GM19193 (cell line): Measurements from ENCODE around the gene HNRNPR.

Source experiments
- POLR2A ChIP-seq: IDR thresholded peaks from 4 replicates; pipeline ENCODE4 v1.6.1; 2011; ENCODE audit not compliant: insufficient read depth, insufficient read length; ENCODE audit errors: extremely low read depth

The HNRNPR gene

GRCh38 chr1:23345920-23346319, 1.8 kb upstream of the HNRNPR start:
- TF ChIP-seq POLR2A, result no peak

DNA sequence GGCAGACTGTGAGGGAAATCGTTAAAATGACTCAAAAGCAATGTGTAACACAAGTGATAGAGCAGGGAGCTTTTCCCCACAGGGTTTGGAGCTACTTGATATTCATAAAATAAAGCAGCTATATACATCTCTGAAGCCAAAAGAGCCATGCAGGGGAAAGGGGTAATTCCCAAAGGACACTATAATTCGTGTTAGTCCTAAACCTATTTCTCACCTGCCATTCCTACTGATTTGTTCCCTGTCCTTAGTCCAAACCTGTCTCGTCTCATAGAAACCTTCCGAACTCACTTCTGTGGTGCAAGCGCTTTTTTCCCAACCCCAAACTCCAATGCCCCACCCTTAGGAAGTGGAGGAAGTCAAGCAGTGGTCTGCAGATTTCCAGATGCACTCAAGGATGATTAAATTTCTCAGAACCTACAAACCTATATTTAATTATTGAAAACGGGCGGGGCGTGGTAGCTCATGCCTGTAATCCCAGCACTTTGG, 946 bp upstream of the HNRNPR start:
- no peak for TF ChIP-seq POLR2A

DNA sequence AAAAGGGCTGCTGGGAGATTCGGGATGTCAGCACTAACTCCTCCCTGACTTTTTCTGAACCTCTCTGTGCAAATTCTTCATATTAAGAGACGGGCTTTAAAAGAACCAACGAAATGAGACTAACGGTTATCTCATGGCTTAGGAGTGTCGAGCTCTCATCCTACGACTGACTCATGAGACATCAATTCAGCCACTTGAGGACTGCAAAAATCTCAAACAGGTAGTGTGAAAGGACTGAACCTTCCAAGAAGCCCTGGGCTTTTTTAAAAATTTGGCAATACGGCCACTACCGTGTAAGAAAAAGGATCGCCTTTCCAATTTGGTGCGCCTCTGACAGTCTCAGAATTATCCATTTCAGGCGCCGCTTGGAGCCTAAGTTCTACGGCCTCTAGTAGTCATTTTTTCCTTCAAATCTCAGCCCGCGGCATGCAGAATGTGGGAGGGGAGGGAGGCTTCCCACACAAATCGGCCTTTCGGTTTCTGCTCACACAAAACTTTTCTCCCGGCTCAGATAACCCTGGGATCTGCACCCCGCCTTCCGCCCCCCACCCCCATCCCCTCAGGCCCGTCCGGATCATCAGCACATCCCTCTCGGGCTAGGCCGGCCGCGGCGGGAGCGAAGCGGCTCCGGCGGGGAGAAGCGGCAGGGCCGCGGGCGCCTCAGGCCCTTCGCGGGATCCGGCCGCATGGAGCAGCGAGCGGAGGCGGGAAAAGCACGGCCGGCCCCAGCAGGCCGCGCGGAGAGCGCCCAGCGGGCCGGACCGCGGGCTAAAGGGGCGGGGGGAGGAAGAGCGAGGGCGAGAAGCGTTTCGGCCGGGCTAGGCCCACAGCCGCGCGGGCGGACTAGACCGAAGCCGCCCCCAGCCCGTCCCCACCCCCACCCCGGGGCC, 618 bp downstream of the HNRNPR start:
- TF ChIP-seq POLR2A, result no peak

DNA sequence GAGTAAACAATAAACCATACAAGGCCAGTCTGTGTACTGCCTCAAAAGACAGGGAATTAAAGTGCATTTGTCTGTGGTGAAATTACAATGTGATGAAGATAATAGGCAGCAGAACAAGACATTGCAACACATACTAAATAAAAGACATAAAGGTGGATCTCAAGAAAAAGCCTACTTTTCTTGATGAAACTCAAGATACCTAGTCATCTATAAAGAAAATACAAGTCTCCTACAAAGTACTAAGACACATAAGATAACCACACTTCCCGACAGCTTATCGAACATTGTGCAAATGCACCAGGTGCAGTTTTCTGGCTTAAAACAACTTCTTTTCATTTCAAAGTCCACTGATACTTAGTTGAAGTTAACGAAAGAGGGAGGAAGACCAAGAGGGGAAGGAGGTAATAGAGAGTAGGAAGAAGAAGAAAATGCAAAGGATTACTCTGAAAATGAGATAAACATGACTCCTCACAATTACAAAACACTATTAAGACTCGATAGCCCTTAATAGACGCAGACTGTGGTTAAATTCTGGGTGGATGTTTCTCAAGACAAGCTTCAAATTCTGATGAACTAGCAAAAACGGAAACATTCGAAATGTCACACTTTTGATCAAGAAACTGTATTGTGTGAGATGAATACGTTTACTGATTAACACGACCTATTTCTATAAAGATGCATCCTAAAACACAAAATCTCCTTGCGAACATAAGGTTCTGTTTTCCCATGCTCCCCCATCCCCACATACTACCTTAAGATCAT, 2.0 kb downstream of the HNRNPR start:
- TF ChIP-seq POLR2A, result no peak

DNA sequence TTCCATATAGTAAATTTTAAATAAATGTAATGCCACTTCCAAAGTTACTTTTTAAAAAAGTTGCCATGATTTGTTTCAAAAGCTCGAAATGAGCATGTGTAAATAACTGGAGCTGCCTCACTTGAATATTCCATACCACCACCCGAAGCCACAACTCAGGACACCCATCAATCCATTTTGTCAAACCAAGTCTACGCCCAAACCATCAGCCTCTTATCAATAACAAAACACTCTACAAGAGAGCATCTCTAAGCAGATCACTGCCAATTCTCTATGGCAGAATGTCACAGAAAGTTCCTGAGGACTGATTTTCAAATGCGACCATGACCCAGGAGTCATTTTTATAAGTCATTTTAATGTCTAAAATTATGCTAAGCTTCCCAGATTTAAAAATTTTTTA, 4.5 kb downstream of the HNRNPR start:
- TF ChIP-seq POLR2A, result no peak

DNA sequence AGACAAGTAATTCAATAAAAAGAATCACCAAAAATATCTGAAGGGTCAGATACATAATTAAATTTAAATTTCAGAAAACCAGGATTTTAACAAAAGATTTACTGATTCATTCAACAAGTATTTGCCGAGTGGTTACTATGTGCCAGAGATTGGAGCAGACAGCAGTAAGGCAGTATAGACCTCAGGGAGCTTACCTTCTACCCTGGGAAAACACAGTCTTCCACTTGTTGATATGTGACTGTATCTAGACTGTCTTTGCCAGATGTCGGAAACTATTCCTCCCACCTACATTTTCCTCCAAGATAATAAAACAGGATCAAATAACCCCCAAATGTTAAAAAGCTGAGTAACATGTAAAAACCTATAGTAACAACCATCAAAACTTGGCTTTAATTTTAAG, 6.2 kb downstream of the HNRNPR start:
- TF ChIP-seq POLR2A, result no peak

DNA sequence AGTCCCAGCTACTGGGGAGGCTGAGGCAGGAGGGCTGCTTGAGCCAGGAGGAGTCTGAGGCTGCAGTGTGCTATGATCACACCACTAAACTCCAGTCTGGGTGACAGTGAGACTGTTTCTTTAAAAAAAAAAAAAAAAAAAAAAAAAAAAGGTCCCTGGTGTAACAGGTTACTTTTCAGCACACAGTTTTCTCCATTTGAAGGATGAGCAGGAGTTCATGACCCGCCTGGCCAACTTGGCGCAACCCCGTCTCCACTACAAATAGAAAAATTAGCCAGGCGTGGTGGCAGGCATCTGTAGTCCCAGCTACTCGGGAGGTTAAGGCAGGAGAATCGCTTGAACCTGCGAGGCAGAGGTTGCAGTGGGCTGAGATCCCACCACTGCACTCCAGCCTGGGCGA, 12.4 kb downstream of the HNRNPR start:
- no peak for TF ChIP-seq POLR2A

DNA sequence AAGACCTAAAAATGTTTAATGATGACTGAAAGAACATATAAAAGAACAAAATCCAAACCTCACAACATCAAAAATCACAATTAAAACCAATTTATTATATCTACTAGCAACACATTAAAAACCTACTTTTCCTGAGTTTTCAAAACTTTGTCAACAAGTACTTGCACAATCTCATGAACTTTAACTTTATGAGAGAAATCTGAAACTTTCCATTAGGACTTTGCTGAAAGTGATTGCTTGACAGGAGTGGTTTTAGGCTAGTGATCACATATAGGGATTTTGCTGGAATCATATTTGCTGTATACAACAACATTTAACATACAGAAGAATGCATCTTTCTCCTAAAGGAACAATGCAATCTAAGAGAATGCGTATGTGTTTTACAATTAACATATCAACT, 13.2 kb downstream of the HNRNPR start:
- TF ChIP-seq POLR2A, result no peak

DNA sequence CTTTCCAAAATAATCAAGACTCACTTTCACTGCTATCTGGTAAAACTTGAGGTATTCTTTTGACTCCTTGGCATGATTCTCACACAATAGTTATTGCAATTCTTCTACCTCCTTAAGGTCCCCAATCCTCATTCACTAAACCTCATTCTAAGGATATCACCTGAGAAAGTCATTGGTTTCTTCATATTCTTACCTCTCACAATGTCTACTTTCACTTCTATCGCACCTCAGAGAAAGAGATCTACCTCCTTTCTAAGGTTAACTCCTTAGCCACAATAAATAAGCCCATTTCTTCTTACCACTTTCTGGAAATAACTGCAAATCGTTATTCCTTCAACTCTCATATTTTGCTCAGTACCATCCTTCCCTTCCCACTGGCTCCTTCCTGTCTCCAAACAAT, 18.7 kb downstream of the HNRNPR start:
- TF ChIP-seq POLR2A, result no peak

DNA sequence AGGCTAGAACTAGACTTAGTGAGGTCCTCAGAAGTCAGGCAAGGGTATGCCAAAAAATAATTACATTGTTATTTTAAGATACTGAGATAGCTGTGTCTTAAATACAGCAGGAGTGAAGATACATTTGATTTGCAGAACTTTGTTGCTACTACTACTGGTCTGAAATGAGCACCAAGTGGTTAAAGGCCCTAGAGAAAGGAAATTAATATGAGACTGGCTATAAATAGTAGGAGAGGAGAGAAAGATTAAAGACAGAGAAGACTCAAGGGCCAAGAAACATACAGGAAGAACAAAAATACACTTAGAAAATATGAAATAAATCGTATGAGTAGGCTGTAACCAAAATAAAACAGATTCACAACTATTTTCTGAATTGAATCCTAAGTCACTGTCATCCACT, 21.3 kb downstream of the HNRNPR start:
- no peak for TF ChIP-seq POLR2A

DNA sequence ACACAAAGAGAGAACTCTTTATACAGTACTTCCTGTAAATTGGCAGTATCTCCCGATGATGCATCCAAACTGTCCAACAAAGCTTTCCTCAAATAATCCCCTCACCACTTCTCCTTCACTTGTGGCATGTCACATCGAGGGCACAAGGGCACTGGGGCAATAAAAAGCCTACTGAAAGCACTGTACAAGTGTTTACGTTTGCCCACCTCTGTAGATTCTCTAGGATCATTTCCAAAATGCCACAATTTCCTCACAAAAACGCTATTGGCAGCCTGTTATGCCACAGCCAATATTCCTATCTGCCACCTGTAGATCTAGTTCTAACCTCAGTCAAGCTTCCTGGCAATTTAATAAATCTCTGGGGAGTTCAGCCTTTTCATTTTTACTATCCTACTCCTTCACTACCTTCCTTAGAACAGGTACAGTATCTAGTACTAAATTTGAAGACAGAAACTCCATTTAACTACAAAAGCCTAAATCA, 39.9 kb downstream of the HNRNPR start:
- no peak for TF ChIP-seq POLR2A

DNA sequence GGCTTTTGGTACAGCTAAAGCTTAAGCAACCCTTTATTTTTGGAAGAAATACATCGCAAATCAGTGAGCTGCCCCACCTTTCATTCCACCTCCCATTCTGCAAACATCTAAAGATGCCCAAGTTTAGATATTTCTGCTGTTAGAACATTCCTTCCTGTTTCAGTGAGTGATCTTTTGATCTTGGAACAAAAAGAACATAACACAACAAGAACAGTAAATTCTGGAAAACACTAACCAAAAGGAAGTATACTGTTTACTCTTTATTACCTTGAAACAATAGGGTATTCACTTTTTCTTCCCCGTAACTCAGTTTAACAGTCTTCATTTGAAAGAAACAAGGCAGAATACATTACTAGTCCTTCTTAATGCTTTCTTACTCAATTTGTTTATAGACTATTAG, 40.6 kb downstream of the HNRNPR start:
- no peak for TF ChIP-seq POLR2A

DNA sequence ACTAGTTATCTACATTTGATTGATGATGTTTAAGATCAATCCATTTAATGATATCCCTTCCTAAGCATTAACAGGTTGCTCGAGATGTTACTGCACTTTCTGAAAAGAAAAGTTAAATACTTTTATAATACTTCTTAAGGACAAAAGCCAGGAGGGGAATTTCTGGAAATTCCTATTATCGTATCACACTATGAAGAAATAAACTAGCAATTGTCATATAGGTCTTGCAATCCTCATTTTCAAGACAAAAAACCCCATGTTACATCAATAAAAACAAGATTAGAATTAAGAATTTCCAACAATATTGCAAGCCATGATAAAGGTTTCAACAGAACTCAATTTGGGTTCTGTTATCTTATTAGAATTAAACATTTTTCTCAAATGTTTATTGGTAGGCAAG, 47.2 kb downstream of the HNRNPR start:
- no peak for TF ChIP-seq POLR2A

DNA sequence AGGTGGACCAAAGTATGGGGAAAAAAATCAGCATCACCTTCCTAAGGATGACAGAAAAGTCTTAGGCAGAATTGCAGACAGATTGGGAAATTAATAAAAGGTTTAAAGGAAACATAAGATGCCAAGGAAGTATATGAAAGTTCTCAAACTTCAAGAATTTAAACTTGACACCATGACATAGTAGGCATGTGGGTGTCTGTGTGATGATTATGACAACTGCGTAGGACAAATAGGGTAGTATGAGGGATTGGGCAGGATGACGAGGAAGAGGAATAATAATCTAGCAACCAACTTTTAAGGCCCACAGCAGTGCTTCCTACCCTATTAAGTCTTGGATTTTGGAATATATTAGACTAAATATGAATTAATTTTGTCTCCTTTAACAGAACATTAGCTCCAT, 52.4 kb downstream of the HNRNPR start:
- no peak for TF ChIP-seq POLR2A

- TF ChIP-seq POLR2A, result no peak
Measured at GRCh38 chr1:23290836-23291565, 53.1 kb downstream of the HNRNPR start.
